Stomach smooth muscle (tissue), 2 donors: ENCODE measurements around the gene USP47.

ENCODE experiments used
- H3K27ac ChIP-seq: one replicate; pipeline ENCODE4 v1.7.0; 2013; ENCODE audit warnings: mild to moderate bottlenecking, low read length, inconsistent platforms
- H3K27me3 ChIP-seq, 2 donors: one replicate each; pipeline ENCODE4 v1.7.0; 2013; ENCODE audit warnings: low read length in 2 of 2; ENCODE audit not compliant: insufficient read depth in 2 of 2, control insufficient read depth in 1 of 2
- H3K36me3 ChIP-seq, 2 donors: one replicate each; pipeline ENCODE4 v1.7.0; 2013; ENCODE audit warnings: low read length in 2 of 2; ENCODE audit not compliant: control insufficient read depth in 2 of 2, insufficient read depth in 2 of 2
- H3K4me1 ChIP-seq: one replicate; pipeline ENCODE4 v1.7.0; 2013; ENCODE audit warnings: low read length; ENCODE audit not compliant: control insufficient read depth, insufficient read depth
- H3K4me3 ChIP-seq, 2 donors: one replicate each; pipeline ENCODE4 v1.7.0; 2013; ENCODE audit warnings: low read length in 2 of 2
- H3K9ac ChIP-seq, 2 donors: one replicate each; pipeline ENCODE4 v1.7.0; 2013; ENCODE audit warnings: low read length in 2 of 2, mild to moderate bottlenecking in 1 of 2
- H3K9me3 ChIP-seq, 2 donors: one replicate each; pipeline ENCODE4 v1.7.0; 2013; ENCODE audit warnings: low read length in 2 of 2; ENCODE audit not compliant: control insufficient read depth in 2 of 2
- donor health status: healthy.
- donor health status: Pancreatic carcinoma.

The USP47 gene

DNA sequence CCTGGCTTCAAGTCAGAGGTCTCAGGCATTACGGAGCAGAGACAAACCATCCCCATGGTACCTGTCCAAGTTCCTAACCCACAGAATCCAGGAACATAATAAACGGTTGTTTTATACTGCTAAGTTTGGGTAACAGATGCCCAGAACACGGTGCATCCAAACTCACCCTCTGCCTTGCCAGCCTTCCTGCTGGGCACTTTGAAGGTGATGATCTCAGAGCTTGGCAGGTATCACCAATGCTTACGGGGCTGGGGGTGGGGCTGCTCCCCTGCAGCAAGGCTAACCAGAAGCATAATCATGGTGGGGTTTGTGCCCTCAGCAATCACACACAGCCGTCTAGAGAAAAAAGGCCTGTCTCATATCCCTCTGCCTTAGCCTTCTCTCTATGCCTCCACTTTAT, 139.6 kb downstream of the USP47 start:
- Histone ChIP-seq H3K27ac (peak overlapping the region; percentile 88), H3K4me1 (peaks cover 68% of the 10 kb centered on the region), H3K36me3 (no peaks in the 10 kb centered on the region), H3K4me3 (no peak overlapping the region), H3K27me3 (no peaks in the 10 kb centered on the region), H3K9ac (no peak overlapping the region), H3K9me3 (no peaks in the 10 kb centered on the region)

DNA sequence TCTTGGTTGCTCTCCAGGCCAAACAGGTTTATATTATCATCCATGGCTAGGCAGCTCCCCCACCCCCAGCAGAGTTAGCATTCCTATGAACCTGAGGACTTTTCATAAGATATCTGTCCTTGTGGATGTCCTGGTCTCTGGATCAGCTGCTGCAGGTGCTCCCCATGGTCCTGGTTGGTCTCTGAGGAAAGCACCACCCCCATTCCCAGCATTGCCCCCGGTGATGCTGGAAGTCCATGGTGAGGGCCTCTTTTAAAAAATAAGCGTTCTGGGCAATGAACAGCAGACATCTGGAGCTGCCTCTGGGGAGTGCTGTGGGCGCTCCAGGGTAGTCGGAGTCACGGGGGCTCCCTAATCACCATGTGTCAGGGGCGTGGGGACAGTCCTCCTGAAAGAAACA, 140.1 kb downstream of the USP47 start:
- Histone ChIP-seq H3K9me3 (no peaks in the 10 kb centered on the region), H3K9ac (no peak overlapping the region), H3K4me1 (peaks cover 64% of the 10 kb centered on the region), H3K27ac (peak overlapping the region; percentile 88), H3K36me3 (no peaks in the 10 kb centered on the region), H3K27me3 (no peaks in the 10 kb centered on the region), H3K4me3 (no peak overlapping the region)

DNA sequence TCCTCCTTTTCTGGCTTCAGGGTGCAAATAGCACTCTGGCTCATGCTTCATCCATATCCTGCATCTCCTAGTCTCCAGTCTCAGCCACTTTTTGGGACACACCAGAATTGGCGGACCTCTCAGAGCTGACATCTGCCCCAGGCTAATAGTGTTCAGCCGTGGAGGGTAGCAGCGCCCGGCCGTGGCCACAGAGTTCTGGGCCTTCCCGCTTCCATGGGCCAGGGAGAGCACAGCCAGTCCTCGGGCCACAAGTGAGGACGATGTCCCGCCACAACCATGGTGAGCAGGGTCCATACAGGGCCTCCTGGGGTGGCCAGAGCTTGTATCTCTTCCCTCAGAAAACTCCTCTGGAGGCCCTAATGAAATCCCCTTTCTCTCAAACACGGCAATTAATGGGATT, 140.7 kb downstream of the USP47 start:
- Histone ChIP-seq H3K27me3 (no peaks in the 10 kb centered on the region), H3K27ac (no peak overlapping the region), H3K4me3 (no peak overlapping the region), H3K9ac (no peak overlapping the region), H3K9me3 (no peaks in the 10 kb centered on the region), H3K36me3 (no peaks in the 10 kb centered on the region), H3K4me1 (peaks cover 59% of the 10 kb centered on the region)

DNA sequence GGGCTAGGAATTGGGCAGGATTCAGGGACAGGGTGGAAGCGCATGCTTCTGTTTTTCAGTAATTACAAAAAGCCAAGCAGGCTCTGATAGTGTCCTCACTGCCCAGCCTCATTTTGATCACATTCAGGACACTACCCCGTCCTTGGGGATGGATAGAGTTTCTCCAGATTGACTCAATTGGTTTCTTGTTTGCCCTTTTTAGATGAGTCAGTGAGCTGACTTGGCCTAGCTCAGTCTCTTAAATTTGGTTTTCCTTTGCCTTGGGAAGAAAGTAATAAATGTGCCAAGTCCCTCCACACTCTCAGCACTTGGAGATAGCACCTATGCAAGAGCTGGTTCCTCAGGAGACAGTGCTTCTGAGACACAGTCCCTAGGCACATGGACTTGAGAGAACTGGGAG, 141.2 kb downstream of the USP47 start:
- Histone ChIP-seq H3K4me3 (no peak overlapping the region), H3K4me1 (peaks cover 59% of the 10 kb centered on the region), H3K27me3 (no peaks in the 10 kb centered on the region), H3K27ac (no peak overlapping the region), H3K9me3 (no peaks in the 10 kb centered on the region), H3K36me3 (no peaks in the 10 kb centered on the region), H3K9ac (no peak overlapping the region)

DNA sequence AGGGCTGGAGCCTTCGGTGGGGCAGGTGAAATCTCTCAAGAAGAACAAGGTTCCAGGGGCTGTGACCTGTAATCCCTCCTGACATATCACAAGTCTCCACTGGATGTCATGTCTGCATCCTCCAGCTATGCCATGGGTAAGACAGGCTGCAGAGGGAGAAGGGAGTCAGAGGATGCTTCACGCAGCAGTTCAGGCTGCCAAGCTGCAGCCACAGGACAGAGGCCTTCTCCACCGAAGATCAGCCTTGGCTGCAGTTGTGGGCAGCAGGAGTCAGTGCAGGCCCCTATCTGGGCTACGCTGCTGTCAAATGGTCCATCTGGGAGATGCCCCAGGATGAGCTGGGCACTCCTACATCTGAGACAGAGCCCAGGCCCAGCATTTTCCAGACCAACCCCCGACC, 141.7 kb downstream of the USP47 start:
- H3K27ac ChIP-seq, result no peak overlapping the region

DNA sequence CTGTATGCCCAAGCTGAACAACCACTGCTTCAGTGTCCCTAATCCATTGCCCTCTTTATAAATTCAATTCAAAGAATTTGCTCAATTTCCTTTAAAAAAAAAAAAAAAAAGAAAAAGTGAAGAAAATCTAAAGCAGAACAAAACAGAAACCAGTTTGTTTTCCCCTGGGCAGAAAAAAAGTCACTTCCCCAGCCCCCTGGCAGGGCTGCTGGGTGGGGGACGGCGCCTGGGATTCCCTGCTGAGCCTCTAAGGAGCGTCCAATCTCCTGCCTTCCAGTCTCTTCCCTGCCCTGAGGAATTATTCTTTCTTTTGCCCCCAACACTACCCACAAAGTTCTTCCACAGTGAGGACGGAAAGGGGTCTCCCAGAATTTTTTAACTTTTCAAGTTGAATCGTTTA, 142.8 kb downstream of the USP47 start:
- Histone ChIP-seq H3K9me3 (no peaks in the 10 kb centered on the region), H3K4me3 (no peak overlapping the region), H3K4me1 (peaks cover 56% of the 10 kb centered on the region), H3K27me3 (no peaks in the 10 kb centered on the region), H3K36me3 (no peaks in the 10 kb centered on the region), H3K9ac (no peak overlapping the region), H3K27ac (peak overlapping the region; percentile 11)

More for the DNA sequence above, 141.7 kb downstream of the USP47 start:
- no peak overlapping the region for H3K9ac ChIP-seq
- no peak overlapping the region for H3K4me3 ChIP-seq
- no peaks in the 10 kb centered on the region for H3K36me3 ChIP-seq
- H3K27me3 ChIP-seq, result no peaks in the 10 kb centered on the region
- no peaks in the 10 kb centered on the region for H3K9me3 ChIP-seq
- peaks cover 60% of the 10 kb centered on the region for H3K4me1 ChIP-seq

DNA sequence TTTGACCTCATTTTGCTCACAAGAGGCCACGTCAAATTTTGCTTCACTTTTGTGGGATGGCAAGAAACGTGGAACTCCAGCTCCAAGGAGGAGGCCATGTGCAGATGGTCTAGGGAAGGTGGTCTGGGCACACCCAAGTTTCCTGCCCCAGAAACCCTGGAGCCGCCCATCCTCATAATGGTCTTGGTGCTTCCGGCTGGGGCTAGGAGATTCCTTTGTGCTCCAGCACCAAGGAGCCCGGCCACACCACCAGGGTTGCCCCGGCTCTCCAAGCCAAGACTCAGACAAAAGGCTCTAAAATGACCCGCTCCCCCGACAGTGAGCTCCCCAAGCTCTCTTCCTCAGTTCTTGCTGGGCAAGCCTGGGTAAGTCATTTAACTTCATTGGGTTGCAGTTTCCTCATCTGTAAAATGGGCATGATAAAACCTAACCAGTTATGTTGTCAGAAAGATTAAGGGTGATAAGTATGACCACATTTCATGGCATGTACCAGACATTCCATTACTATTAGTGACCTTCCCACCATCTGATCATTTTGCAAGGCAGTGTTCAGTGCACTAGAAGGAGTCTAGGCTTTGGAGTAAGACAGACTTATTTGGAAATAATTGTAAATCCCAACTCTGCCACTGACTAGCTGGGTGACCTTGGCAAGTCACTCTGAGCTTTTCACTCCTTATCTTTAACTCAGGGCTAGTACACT, 143.4 kb downstream of the USP47 start:
- Histone ChIP-seq H3K36me3 (no peaks in the 10 kb centered on the region), H3K4me1 (peaks cover 55% of the 10 kb centered on the region), H3K27me3 (no peaks in the 10 kb centered on the region), H3K9ac (no peak overlapping the region), H3K4me3 (no peak overlapping the region), H3K27ac (peak overlapping the region; percentile 11), H3K9me3 (no peaks in the 10 kb centered on the region)

DNA sequence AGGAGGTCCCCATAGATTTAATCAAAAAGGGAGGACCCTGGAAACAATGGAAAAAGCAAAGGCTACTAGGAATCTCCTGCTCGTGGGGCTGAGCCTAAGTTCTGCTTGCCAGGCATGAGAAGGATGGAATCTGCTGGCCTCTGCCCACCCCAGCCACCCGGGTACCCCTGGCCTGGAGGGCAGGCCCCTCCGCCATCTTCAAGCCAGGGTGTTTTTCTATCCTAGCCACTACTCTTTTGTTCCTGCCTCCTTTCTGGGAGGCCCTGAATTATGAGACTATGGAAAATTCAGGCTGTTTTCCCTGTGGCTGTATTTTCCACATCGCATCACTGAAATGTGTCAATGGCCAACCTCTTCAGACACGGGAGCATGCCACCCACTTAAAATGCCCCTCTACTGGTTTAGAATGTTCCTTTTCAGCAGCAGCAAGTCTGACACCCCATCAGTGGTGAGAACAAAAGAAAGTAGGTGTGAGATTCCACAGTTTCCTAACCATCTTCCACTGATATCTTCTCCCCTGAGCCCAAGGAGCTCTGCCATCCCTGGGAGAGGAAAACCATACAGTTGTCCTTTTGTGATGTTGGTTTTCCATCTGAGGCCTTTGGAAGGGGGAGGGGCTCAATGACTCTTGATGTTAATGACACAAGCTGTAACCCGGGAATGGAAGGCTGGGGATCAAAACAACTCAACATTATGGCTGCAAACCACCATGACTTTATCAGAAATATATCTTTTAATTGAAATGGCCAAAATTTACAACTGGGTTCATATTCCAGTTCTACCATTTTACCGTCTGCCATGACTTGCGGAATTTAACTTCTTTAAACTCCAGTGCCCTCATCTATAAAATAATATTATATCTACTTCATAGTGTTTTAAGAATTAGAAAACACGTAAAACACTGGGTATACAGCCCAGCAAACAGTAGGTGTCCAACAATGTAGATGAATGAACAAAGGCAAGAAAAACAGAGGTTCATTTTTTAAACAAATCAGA, 144.5 kb downstream of the USP47 start:
- no peaks in the 10 kb centered on the region for H3K36me3 ChIP-seq
- no peak overlapping the region for H3K9ac ChIP-seq
- no peaks in the 10 kb centered on the region for H3K27me3 ChIP-seq
- H3K27ac ChIP-seq, result peak overlapping the region; percentile 7
- no peaks in the 10 kb centered on the region for H3K9me3 ChIP-seq
- H3K4me3 ChIP-seq, result no peak overlapping the region
- peaks cover 54% of the 10 kb centered on the region for H3K4me1 ChIP-seq

DNA sequence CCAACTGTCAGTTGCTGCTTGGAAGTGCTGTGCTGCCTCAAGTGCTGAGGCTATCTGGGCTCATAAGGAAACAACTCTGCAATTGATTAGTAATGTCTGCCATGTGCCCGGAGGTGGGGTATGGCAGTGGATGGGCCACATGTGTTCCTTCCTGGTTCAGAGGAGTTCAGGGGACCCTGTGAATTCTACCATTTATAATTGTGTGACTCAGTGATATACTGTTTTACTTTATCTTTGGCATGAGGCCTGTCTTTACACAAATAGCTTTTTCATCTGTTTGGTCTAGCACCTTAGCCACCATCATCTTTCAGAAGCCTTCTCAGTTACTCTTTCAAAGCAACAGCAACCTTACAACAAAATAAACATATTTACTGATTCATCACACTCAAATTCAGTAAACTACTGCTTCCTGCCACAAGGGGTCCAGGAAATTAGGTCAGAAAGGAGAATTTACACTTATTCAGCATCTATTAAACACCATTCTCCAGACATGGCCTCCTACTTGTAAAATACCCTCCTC, 145.8 kb downstream of the USP47 start:
- no peaks in the 10 kb centered on the region for H3K36me3 ChIP-seq
- H3K9me3 ChIP-seq, result no peaks in the 10 kb centered on the region
- no peak overlapping the region for H3K9ac ChIP-seq
- no peaks in the 10 kb centered on the region for H3K27me3 ChIP-seq
- H3K4me1 ChIP-seq, result peaks cover 58% of the 10 kb centered on the region
- H3K27ac ChIP-seq, result peak overlapping the region; percentile 76
- H3K4me3 ChIP-seq, result no peak overlapping the region

DNA sequence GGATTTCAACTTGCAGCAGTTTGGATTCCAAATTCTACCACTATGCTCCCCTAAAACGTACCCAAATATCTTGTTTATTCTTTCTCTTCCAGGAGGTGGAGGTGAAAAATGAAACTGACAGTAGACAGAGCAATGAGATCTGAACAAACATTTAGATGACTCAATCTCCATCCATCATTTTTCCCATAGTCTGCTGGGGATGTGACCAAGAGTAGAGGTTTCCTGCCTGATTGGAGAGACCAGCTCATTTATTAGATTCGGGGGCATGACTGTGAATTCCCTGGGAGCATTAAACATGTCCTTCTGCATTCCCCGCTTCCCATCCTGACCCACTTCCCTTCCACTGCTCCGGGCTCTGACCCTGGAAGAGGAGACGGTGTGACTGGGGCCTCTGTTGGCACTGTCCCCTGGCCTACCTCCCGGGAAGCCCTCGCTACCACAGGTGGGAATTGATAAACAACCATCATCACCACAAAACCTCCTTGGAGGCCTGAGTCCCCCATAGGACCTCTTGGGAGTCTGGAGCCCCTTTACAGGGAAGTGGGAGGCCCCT, 146.4 kb downstream of the USP47 start:
- no peaks in the 10 kb centered on the region for H3K36me3 ChIP-seq
- H3K27me3 ChIP-seq, result no peaks in the 10 kb centered on the region
- peak overlapping the region in 1 of 2 donors; percentile 8 for H3K4me3 ChIP-seq
- H3K4me1 ChIP-seq, result peaks cover 54% of the 10 kb centered on the region
- no peaks in the 10 kb centered on the region for H3K9me3 ChIP-seq
- H3K9ac ChIP-seq, result no peak overlapping the region
- peak overlapping the region; percentile 76 for H3K27ac ChIP-seq
